ENCODE results near the gene EEF2K.

The EEF2K gene

DNA sequence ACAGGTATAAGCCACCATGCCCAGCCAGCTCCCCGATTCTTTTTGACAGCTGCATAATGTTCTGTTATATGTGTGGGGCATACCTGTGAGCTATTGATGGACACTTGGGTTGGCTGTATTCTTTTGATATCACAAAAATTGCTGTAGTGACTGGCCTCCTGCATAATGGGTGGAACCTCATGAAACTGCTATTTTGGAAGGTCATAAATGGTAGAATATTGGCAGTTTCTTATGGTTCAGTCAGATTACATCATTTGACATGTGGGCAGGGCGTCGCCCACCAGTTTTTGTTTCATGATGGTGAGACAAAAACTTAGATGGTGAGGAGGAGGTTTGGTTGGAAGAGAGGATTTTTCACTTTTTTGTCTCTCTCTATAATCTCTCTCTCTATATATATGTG is 64.4 kb downstream of the EEF2K start:
- no peak for DNase-seq

DNA sequence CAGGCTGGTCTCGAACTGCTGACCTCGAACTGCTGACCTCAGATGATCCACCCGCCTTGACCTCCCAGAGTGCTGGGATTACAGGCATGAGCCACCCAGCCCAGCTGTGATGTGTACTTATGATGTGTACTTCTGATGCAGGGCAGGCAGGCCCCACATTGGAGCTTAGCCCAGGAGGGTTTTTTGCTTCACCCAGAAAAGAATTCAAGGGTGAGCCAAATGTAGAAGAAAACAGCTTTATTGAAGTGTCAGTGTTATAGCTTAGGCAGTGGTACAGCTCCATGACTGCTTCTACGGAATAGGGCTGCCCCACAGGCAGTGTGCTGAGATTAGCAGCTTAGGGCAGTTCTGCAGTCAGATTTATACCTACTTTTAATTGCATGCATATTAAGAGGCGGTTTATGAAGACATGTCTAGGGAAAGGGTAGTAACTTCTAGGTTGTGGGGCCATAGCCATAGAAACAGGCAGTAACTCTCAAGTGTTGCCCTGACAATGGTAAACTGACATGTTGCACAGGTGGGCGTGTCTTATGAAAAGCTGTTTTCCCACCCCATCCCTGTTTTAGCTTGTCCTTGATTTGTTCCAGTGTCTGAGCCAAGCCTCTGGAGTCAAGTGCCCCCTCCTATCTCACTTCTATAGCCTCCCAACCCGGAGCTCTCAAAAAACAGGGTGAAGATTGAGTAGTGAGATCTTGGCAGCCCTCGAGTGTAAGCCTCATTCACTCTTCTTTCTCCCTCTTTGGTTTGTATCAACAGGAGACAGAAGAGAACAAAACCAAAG is 67.0 kb downstream of the EEF2K start:
- in situ Hi-C loops (cut with HindIII; ENCODE audit: low pct_ligation_motif_present, low pct_unique_long_range_greater_than_20kb, low sequenced_read_pairs) = no loop called here
- DNase-seq = no peak

More for the DNA sequence above, 64.4 kb downstream of the EEF2K start:
- in situ Hi-C loops (cut with HindIII; ENCODE audit: low pct_ligation_motif_present, low pct_unique_long_range_greater_than_20kb, low sequenced_read_pairs) = no loop called here

DNA sequence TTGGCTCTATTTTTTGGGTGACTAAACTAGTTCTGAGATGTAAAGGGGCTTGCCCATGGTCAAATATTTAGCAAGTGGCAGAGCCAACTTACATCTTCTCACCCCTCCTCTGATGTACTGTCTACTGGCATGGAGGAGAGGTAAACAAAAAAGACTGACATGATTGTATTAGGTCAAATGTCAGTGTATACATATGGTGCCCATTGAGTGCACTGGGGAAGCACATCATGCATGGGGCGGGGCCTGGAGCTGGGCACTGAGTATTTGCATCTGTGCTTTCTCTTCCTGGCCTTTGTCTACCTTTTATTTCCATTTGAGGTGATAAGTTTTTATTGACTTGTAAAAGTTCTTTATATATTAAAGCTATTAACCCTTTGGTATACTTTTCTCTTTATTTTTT is 68.8 kb downstream of the EEF2K start:
- in situ Hi-C loops (cut with HindIII; ENCODE audit: low pct_ligation_motif_present, low pct_unique_long_range_greater_than_20kb, low sequenced_read_pairs) = no loop called here
- DNase-seq = no peak

DNA sequence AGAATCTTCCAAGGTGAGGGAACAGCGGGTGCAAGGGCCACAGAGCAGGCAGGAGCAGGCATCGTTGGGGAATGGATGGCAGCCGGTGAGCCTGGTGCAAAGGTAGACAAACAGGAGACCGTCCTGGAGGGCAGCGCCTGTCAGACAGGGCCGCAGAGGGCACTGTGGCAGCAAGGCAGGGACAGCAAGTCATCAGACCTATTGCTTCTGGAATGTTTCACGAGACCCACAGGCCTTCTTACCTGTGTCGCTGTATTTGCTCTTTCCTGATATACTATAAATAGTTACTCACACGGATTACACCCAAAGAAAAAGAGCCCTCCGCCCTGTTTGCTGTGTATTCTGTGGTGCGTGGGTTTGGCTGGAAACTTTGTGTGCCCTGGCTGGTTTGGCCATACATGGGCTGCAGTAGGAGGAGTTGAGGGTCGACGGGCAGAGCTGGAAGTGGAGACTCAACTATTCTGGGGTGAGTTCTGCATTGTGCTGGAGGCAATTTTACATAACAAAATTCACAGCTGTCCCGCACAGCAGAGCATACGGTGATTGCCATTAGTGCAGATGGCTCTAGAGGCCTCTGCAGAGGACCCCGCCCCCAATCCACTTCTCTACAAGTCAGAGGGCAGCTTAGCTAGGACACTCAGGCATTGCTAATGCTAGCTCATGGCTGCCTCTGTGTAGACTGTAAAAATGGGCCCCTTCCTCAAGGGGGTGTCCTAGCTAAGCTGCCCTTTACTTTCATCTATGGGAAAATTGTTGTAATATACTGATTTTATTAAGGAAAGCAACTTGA is 72.6 kb downstream of the EEF2K start:
- in situ Hi-C loops (cut with HindIII; ENCODE audit: low pct_ligation_motif_present, low pct_unique_long_range_greater_than_20kb, low sequenced_read_pairs) = no loop called here
- no peak for DNase-seq

DNA sequence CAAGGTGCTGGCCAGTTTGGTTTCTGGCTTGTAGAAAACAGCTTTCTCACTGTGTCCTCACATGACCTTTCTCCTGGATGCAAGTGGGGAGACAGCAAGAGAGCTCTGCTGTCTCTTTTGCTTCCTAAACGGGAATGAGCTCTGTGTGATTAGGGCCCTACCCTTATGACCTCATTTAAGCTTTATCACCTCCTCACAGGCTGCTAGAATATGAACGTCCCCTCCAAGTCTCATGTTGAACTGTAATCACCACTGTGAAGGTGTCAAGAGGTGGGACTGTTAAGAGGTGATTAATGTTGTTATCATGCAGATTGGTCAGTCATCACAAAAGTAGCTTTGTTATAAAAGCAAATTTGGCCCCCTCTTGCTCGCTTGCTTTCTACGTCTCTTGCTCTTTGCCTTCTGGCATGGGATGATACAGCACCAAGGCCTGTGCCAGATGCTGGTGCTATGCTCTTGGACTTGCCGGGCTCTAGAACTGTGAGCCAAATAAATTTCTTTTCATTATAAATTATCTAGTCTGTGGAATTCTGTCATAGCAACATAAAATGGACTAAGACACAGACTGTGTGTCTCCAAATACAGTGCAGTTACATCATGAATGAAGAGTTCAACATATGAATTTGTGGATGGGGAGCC is 76.3 kb downstream of the EEF2K start:
- no peak for DNase-seq

DNA sequence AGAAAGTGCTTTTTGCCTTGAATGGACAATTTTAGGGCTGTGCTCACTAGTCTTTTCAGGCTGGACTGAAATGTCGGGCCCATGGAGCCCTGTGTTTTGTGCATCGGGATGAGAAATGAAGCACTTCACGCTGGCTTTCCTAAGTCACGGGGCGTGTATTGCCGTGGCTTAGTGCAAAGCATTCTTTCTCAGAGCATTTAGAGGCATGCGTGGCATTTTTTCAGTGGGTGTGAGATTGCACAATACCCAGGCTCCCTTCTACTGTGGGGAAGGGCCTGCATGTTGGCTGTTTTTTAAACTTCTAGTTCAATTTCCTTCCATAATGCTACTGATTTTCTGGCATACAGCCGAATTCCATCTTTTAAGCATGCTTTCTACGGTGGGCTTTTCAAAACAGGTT is 78.6 kb downstream of the EEF2K start:
- in situ Hi-C loops (cut with HindIII; ENCODE audit: low pct_ligation_motif_present, low pct_unique_long_range_greater_than_20kb, low sequenced_read_pairs) = no loop called here
- no peak for DNase-seq

More for the DNA sequence above, 76.3 kb downstream of the EEF2K start:
- in situ Hi-C loops (cut with HindIII; ENCODE audit: low pct_ligation_motif_present, low pct_unique_long_range_greater_than_20kb, low sequenced_read_pairs) = no loop called here

DNA sequence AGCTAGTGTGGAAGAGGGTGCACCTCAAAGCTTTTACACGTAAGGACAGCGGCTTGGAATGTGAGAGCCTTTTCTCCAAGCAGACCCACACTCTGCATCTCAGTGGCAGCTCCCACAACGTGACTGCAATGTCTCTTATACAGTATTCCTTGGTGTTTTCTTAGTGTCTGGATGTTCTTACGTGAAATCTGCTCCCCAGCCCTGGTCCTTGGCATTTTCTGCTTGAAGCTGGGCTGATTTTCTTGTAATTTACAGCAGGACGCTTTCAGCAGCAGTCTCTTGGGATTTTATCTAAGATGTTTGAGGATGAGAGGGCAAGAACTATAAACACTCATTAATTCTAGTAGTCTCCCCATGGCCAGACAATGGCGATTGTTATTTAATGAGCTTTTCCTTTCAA is 79.0 kb downstream of the EEF2K start:
- in situ Hi-C loops (cut with HindIII; ENCODE audit: low pct_ligation_motif_present, low pct_unique_long_range_greater_than_20kb, low sequenced_read_pairs) = no loop called here
- DNase-seq = no peak

DNA sequence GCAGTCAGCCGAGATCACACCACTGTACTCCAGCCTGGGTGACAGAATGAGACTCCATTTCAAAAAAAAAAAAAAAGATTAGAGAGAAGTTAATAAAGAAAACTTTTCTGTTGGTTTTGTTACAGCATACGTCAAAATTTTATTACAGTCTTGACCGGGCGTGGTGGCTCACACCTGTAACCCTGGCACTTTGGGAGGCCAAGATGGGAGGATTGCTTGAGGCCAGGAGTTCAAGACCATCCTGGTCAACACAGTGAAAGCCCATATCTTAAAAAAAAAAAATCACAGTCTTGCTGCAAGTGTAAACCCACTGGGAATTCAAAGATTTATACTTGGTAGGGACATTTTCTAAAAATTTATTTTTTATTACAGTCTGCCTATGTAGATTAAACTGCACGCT is 84.9 kb downstream of the EEF2K start:
- DNase-seq = no peak
- in situ Hi-C loops (cut with HindIII; ENCODE audit: low pct_ligation_motif_present, low pct_unique_long_range_greater_than_20kb, low sequenced_read_pairs) = no loop called here

DNA sequence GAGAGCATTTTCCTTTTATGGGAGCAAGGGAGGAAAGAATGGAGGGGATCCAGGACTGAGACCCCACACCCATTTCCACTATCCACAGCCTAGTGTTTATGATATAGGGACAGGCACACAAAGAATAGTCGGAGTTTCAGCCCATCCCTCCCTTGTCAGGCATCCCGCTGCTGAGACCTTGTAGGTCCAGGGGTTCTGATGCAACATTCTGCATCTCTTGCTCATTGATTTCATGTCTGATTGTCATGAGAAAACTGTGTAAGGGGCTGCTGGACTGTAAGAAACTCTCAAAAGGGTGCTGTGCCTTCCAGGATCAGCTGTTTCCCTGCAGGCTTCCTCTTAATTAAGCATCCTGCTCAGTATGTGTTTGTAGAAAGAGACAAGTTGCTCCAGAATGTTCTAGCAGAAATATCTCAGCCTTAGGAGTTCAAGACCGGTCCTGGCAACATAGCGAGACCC is 85.8 kb downstream of the EEF2K start:
- no peak for DNase-seq
- in situ Hi-C loops (cut with HindIII; ENCODE audit: low pct_ligation_motif_present, low pct_unique_long_range_greater_than_20kb, low sequenced_read_pairs) = no loop called here

DNA sequence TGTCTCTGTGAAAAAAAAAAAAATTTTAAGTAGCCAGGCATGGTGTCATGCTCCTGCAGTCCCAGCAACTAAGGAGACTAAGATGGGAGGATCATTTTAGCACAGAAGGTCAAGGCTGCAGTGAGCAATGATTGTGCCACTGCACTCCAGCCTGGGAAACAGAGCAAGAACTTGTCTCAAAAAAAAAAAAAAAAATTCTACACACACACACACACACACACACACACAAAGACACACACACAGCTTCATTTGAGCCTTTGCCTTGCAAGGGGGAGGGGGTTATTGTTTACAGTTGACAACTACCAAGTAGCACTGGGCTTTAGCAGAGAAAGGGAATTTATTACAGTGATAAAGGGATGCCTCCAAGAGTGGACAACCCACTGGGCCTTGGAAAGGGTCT is 86.2 kb downstream of the EEF2K start:
- in situ Hi-C loops (cut with HindIII; ENCODE audit: low pct_ligation_motif_present, low pct_unique_long_range_greater_than_20kb, low sequenced_read_pairs) = no loop called here
- no peak for DNase-seq

DNA sequence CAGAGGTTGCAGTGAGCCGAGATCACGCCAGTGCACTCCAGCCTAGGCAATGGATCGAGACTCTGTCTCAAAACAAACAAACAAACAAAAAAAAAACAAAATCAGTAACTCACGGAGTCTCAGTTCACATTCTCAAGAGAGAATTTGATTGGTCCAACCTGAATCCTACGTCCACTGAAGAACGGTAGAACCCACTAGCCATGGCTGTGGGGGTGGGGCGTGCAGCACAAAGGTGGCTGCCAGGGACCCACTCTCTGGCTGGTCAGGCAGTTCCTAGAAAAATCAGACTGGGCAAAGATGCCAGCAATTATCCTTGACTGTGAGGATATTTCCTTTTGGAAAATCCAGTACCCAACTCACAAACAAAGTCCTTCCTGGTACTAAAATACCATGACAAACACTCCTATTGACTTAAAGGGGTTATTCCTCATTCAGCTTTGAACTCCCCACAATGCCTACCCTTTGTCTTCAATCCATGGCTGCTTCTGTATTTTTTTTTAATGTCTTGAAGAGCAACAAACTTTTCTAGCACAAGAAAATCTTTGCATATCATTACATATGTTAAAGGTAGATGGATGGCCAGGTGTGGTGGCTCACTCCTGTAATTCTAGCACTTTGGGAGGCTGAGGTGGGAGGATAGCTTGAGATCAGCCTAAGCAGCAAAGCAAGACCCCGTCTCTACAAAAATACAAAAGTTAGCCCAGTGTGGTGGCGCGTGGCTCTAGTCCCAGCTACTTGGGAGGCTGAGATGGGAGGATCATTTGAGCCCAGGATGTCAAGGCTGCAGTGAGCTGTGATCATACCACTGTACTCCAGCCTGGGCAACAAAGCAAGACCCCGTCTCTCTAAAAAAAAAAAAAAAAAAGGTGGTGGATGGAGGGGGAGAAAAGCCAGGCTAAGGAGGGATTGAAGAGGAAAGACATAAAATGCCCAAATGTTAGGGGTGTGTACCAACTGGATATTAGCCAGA is 87.3 kb downstream of the EEF2K start:
- no peak for DNase-seq

DNA sequence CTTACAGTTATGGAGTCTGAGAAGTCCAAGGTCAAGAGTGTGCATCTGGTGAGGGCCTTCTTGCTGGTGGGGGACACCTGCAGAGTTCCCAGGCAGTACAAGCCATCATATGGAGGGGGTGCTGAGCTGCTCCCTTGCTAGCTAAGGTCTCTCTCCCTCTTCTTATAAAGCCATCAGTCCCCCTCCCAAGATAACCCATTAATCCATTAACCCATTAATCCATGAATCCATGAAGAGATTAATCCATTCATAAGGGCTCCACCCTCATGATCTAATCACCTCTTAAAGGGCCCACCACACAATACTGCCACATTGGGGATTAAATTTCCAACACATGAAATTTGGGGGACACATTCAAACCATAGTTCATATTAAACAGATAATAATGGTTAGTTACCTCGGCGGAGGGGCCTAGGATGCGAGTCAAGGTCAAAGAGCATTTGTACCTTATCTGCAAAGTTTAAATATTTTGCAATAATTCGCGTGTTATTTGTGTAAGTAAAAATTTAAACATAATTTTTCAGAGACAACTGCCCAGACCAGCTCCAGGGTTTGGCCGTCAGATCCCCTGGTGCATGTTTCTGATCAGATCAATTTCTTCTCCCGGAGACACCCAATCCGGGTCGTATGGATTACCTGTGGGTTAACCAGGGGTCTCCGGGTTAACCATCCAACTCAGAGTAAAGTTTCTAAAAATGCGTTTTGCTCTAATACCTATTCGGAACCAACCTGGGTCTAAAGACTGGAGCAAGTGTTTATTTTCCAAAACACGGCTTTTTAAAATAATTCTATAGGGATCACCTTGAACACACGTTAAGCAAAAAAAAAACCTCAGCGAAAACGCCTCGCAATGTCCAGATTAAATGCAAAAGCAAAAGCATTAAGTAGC is 90.4 kb downstream of the EEF2K start:
- in situ Hi-C loops (cut with HindIII; ENCODE audit: low pct_ligation_motif_present, low pct_unique_long_range_greater_than_20kb, low sequenced_read_pairs) = no loop called here
- DNase-seq = peak; percentile 20

More for the DNA sequence above, 87.3 kb downstream of the EEF2K start:
- in situ Hi-C loops (cut with HindIII; ENCODE audit: low pct_ligation_motif_present, low pct_unique_long_range_greater_than_20kb, low sequenced_read_pairs) = no loop called here

DNA sequence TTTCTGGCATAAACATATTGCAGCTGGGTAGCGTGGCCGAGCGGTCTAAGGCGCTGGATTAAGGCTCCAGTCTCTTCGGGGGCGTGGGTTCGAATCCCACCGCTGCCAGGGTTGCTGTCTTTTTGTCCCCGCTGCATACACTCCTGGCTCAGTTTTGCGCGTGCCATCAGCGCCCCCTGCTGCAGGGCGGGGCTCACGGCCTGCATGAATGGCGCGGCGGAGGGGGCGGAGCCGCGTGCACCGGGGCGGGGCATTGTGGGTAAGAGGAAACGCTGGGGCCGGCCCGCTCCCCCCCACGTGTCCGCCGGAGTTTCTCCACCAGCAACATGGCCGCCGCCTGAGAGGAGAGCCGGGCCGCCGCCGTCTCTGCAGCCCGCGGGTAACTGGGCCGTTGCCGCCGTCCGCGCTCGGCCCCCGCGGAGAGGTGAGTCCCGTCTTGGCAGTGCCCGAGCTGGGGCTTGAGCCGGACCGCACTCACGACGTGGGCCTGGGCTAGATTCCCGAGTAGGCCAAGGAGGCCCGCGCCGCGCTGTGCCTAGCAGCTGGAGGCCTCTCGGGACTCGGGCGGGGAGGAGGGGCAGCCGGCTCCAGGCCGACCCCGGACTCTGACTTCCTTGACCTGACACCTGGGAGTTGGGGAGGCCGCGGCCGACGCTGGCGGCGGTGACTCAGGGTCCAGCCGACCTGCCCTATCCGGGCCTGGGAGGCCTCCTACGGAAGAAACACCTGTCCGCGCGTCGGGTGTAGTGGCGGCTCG is 91.2 kb downstream of the EEF2K start, which contains the start of gene POLR3E:
Gene POLR3E (plus strand): TSS at position 296 of the 757 bp plus-strand sequence. CDS start 5,560 bp downstream, outside the sequence.
- in situ Hi-C loops (cut with HindIII; ENCODE audit: low pct_ligation_motif_present, low pct_unique_long_range_greater_than_20kb, low sequenced_read_pairs) = no loop called here
- DNase-seq = peak; percentile 98

DNA sequence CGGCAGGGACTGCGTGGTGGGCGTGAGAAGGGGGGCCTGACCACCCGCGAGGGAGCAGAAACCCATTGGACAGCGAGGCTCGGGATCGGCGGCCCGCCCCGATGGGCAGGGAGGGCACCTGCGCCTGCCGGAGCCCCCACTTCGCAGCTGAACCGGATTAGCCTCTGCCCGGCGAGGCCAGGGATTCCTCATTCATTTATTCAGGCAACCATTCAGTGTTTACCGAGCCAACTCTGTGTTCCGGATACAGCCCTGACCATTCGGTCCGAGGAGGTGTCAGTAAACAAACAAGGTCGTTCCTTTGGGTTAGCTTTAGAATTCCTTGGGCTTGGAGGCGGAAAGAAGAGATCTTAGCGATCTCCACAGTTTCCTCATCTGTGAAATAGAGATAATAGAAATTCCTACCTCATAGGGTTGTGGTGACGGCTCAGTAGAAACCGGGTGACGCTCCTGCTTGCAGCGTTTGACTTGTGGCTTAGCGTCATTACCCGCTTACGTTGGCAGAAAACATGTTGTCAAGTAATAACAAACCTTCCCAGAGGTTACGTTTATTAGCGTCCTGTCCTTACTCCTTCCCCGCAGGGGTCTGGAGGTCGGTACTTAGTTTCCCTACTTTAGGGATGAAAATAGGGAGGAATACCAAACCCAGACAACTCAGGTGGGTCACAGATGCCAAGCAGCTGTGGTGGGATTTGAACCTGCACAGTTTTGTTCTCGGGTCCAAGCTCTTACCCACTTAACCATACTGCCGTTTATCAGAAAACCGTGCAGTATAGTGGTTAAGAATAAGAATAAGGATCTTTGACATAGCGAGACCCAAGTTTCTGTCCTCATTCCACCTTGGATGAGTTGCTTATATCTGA is 92.0 kb downstream of the EEF2K start:
- in situ Hi-C loops (cut with HindIII; ENCODE audit: low pct_ligation_motif_present, low pct_unique_long_range_greater_than_20kb, low sequenced_read_pairs) = no loop called here
- peak; percentile 93 for DNase-seq

DNA sequence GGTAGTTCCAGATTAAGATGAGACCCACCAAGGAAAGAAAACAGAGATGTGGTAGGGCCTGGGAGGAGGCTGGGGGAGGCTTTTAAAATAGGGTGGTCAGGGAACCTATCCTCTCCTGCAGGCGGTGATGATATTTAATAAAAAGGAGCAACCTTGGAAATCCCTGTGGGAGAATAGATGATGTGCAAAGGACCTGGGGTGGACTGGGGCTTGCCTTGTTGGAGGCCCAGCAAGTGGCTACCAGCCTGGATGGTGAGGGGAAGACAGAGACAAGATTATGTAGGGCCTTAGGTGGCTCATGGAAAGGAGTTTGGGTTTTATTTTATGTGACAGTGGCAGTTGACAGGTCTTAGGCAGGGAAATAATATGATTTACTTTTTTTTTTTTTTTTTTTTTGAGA is 93.0 kb downstream of the EEF2K start:
- no peak for DNase-seq
- in situ Hi-C loops (cut with HindIII; ENCODE audit: low pct_ligation_motif_present, low pct_unique_long_range_greater_than_20kb, low sequenced_read_pairs) = no loop called here
